AG09319 (cell line): ENCODE data around the gene MUC5B.

Source experiments
- DNase-seq: peaks from one replicate; pipeline ENCODE4 v3.0.0-alpha.2; 2010; ENCODE audit warnings: low read depth; ENCODE audit errors: extremely low read depth
- TF ChIP-seq, protein P1 (sequence below): IDR thresholded peaks from 2 replicates; pipeline ENCODE4 v1.5.1; 2011; ENCODE audit warnings: low read depth, mild to moderate bottlenecking, inconsistent platforms, low read length, moderate library complexity

The MUC5B gene

DNA sequence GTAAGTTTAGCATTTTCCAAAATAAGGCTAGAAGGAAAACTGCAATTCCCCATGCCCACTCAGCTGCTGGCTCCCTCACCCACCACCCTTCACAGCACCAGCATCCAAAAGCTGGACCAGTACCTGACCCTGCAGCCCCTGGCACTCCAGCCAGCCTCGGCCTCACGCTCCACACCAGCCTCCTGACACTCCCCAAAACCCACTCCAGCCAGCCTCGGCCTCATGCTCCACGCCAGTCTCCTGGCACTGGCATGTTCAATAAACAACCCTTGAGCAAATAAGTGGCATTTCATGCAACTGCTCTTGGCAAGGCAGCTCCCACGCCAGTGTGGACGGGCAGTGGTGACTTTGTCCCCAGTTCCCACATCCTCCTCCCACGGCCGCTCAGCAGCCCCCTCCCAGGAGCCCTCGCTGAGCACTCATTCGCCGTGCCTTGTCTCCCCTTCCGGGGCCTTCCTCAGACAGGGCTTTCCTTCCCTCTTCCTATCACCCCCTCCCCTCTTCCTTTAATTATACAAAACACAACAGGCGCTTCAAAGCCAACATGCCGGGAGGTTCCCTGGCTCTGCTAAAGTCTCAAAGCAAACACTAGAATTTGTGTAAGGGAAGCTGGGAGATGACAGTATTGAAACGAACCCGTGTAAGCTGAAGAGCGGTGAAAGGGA, 79.7 kb downstream of the MUC5B start:
- TF ChIP-seq, protein P1, sequence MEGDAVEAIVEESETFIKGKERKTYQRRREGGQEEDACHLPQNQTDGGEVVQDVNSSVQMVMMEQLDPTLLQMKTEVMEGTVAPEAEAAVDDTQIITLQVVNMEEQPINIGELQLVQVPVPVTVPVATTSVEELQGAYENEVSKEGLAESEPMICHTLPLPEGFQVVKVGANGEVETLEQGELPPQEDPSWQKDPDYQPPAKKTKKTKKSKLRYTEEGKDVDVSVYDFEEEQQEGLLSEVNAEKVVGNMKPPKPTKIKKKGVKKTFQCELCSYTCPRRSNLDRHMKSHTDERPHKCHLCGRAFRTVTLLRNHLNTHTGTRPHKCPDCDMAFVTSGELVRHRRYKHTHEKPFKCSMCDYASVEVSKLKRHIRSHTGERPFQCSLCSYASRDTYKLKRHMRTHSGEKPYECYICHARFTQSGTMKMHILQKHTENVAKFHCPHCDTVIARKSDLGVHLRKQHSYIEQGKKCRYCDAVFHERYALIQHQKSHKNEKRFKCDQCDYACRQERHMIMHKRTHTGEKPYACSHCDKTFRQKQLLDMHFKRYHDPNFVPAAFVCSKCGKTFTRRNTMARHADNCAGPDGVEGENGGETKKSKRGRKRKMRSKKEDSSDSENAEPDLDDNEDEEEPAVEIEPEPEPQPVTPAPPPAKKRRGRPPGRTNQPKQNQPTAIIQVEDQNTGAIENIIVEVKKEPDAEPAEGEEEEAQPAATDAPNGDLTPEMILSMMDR: no peak
- no peak for DNase-seq

- no peak for DNase-seq
These were observed 80.4 kb downstream of the MUC5B start for GRCh38 chr11:1303126-1303821.

DNA sequence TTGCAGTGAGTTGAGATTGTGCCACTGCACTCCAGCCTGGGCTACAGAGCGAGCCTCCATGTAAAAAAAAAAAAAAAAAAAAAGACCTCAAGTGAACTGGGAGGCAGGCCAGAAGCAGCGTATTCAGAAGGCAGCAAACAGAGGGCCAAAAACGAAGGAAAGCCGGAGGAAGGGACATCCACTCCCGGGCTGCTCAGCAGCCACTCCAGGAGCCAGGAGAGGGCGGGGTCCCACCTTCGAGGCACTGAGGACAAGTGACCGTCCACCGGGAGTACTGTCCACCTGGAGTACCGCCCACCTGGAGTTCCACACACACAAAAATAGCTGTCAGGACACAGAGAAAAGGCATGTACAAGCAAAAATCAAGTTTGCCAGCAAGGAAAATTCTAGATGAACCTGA, 81.1 kb downstream of the MUC5B start:
- DNase-seq: no peak
- TF ChIP-seq, protein P1: no peak

More at GRCh38 chr11:1303126-1303821, 80.4 kb downstream of the MUC5B start:
- TF ChIP-seq, protein P1: no peak

- DNase-seq: no peak
- TF ChIP-seq, protein P1: no peak
These were observed 81.5 kb downstream of the MUC5B start for GRCh38 chr11:1304380-1304779.

DNA sequence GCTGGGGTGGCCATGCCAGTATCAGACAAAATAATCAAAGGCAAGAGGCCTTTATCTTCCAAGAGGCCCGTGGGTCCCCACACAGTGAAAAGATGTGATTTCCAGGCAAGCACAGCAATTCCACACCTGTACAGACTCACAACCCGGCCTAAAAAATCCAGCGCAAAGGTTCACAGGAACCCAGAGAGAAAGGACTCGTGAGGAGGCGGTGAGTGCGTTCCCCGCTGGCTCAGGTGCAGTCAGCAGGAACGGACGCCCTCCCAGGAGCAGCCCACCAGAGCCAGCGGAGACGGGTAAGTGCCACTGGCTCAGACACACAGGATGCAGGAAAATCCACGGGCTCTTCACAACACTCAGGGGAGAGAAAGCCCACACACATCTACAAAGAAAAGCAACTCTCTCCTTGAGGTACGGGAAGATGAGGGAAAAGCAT, 82.2 kb downstream of the MUC5B start:
- TF ChIP-seq, protein P1: no peak
- no peak for DNase-seq

DNA sequence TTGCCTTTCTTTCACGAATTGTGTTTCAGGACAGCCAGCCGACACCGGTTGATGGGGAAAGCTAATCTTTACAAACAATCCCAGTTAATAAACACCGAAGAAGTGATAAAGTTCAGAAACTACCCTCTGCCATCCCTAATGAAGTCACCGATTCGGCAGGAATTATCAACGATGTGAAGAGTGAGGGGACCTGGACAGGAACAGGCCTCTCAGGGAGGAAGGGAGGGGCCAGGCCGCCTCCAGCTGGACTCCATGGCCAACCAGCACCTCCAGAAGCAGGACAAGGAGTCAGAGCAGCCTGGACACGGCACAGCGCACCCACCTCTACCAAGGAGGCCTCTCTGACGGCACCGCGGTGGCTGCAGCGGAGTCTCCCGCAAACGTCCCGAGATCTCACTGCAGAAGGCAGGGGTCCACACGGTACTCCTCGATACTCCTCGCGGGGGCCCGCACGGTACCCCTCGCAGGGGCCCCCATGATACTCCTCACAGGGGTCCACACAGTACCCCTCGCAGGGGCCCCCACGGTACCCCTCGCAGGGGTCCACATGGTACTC, 82.7 kb downstream of the MUC5B start:
- DNase-seq: no peak
- TF ChIP-seq, protein P1: no peak
